DMS53 (cell line): Measurements from ENCODE around the gene DICER1.

Experiments
- DNase-seq: peaks from one replicate; lab custom pipeline; 2025; lab: John Stamatoyannopoulos, UW

DICER1 gene

DNA sequence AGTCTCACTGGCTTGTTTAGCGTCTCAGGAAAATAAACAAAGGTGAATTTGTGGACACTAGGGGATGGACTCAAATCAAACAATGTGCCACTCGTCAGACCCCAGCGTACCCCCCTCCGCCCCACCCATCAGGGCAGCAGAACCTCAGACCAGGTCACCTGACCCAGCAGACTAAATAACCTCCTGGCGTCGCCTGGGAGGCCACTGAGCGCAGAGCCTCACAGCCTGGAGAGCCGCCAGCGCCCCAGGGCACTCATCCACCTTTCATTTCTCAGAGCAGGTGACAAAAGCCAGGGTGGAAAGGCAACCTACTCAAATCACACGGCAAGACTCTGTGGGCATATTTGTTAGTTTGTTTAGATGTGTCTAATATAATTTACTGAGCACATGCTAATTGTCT, 100.9 kb downstream of the DICER1 start:
- DNase-seq = no peak

DNA sequence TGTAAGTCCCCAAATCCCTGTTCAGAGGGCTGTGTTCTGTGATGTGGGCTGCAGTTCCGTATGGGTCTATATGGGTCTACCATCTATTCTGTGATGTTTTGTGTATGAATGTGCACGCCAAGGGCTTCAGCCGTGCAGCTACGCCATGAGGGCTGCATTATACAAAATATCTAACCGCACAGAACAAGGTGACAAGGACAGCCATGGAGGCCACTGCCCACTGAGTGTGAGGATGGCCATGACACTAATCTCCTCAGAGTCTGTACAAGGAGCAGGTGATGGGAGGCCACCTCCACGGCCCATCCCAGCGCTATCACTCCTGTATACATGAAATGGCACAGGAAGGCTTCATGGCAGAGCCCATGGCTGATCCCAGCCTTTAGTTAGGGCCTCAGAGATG, 102.0 kb downstream of the DICER1 start:
- no peak for DNase-seq

GRCh38 chr14:95054346-95055280, 102.7 kb downstream of the DICER1 start:
- no peak for DNase-seq

GRCh38 chr14:95052016-95052585, 105.2 kb downstream of the DICER1 start:
- no peak for DNase-seq

- DNase-seq = no peak
These were observed 107.4 kb downstream of the DICER1 start for GRCh38 chr14:95049952-95050351.

DNA sequence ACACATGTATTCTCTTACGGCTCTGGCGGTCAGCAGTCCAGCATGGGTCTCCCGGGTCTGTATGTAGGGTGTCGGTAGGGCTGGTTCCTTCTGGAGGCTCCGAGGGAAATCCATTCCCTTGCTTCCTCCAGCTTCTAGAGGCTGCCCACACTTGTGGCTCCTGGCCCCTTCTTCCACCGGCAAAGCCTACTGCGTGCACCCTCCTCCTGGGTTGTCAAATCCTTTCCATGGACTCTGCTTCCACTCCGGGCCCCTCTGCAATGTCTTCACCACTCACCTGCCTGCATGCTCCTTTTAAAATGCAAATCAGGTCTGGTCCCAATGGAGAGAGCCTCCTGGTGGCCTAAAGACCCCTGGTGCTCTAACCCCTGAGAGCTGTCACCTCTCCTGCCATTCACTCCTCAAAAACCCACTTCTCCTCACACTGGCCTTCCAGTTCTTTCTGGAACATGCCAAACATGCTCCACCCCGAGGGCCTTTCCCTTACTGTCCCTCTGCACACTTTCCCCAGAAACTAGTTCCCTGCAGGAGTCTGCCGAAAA, 108.5 kb downstream of the DICER1 start:
- no peak for DNase-seq

DNA sequence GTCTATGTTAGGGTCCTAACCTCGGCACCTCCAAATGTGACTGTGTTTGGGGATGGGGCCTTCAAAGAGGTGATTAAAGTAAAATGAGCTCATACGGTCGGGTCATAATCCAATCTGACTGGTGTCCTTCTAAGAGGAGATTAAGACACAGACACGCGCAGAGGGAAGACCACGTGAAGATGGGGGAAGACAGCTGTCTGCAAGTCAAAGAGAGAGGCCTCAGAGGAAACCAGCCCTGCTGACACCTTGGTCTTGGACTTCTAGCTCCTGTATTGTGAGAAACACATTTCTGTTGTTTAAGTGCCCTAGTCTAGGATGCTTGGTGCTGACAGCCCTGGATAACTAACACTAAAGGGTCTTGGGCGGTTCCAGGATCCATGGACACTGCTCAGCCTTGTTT, 109.6 kb downstream of the DICER1 start:
- DNase-seq = no peak

GRCh38 chr14:95046711-95047681, 110.3 kb downstream of the DICER1 start:
- DNase-seq = no peak

GRCh38 chr14:95045836-95046430, 111.4 kb downstream of the DICER1 start:
- no peak for DNase-seq

- DNase-seq = no peak
These were observed 112.1 kb downstream of the DICER1 start for GRCh38 chr14:95045106-95045701.

GRCh38 chr14:95044463-95045105, 112.7 kb downstream of the DICER1 start:
- DNase-seq = no peak

DNA sequence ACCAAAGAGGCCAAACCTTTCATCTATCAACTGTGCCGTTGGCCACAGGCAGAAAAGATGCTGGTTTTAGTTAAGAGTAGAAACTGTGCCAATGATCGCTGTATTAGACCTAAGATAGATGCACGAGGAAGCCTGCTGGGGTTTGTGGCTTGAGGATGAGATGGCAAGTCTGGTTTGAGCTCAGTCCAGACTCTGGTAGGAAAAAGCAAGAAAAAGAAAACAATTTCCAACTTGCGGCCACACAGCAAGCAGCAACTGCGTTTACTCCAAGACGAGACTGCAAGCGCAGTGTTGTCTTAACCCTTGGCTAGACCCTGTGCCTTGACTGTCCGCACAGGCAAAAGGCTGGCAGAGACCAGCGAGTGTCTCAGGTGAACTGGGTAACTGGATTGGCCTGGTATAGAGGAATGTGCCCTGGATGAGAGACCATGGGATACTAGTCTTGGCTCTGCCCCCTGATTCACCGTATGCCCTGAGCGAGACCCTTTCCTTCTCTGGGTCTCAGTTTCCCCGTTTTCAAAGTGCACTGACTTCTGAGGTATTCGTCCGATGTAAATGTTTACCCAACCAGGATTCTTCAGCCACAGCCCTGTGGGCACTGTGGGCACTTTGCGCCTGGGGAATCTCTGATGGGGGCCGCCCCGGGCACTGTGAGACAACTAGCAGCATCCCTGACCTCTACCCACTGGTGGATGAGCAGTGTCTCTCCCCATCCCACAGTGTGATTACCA, 113.4 kb downstream of the DICER1 start:
- no peak for DNase-seq

- no peak for DNase-seq
These were observed 114.0 kb downstream of the DICER1 start for GRCh38 chr14:95043314-95043713.

GRCh38 chr14:95041477-95042020, 115.8 kb downstream of the DICER1 start:
- DNase-seq = no peak

- peak; percentile 24 for DNase-seq
These were observed 116.4 kb downstream of the DICER1 start for GRCh38 chr14:95040708-95041476.

DNA sequence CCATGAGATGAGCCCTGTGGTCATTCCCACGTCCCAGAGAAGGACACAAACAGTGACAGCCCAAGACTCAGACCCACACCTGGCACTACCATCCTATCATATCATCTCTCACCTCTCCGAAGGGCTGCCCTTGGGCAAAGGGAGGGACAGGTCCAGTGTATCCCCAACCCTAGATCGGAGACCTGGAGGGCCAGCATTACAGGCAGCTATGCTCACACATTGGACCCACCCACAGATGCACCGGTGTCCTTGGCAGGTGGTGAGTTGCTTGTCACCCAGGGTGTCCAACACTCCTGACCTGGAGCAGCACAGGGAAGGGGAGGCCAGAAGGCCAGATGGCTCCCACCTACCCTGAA, 117.4 kb downstream of the DICER1 start:
- no peak for DNase-seq

DNA sequence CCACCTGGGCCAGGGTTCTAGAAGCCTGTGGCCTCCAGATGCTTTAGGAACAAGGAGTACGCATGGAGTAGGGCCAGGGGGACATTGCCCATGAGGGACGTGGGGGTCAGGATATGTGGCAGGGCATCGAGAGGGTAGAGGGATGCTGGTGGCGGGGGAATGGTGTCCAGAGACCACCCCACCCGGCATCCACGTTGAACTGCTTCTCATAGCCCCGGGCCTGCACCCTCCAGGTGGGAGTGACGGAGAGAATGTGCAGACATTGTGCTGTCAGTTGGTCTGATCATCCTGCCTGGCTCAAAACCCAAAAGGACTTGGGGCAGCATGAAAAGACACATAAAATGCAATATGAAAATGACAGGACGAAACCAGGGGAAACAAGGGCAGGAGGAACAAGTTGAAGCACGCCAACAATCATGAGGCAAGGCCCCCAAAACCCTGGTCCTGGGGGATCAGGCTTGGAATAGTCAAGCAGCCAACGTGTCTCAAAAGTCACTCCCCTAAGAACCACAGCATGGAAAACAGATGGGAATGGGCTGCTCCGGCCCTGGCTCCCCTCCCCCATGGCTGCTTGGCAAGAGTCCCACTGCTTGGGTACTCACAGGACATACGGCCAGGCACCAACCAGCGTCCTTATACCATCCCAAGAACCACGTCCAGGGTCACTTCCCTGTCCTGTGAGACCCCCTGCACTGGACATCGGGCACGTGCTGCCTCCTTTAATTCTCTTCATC, 117.9 kb downstream of the DICER1 start:
- no peak for DNase-seq

- no peak for DNase-seq
These were observed 118.6 kb downstream of the DICER1 start for GRCh38 chr14:95038521-95039250.
